ENCODE measurements around the gene SLC39A12. TPM values are rescaled to one million over a fixed set of nuclear protein-coding genes. Genes with fewer than 3 reads are reported as not detected.

Gene SLC39A12
- total RNA-seq, 1 donor: not detected

GRCh38 chr10:18073314-18073713, 121.6 kb downstream of the SLC39A12 start:
- no peak for TF ChIP-seq CTCF (IDR thresholded peaks at IDR 0.05; ENCODE audit: insufficient read depth, low read depth, low read length)
- no peak for DNase-seq (ENCODE audit: low read depth)
- H3K4me3 ChIP-seq (ENCODE audit: low read depth, low read length): no peak overlapping the region

GRCh38 chr10:18075881-18076280, 124.2 kb downstream of the SLC39A12 start:
- TF ChIP-seq CTCF (IDR thresholded peaks at IDR 0.05; ENCODE audit: insufficient read depth, low read depth, low read length): no peak
- DNase-seq (ENCODE audit: low read depth): no peak
- H3K4me3 ChIP-seq (ENCODE audit: low read depth, low read length): no peak overlapping the region

- no peak overlapping the region for H3K4me3 ChIP-seq (ENCODE audit: low read depth, low read length)
- TF ChIP-seq CTCF (IDR thresholded peaks at IDR 0.05; ENCODE audit: insufficient read depth, low read depth, low read length): no peak
- peak; percentile 13 for DNase-seq (ENCODE audit: low read depth)
Observed at GRCh38 chr10:18079665-18080295, 128.1 kb downstream of the SLC39A12 start.

- no peak overlapping the region for H3K4me3 ChIP-seq (ENCODE audit: low read depth, low read length)
- no peak for DNase-seq (ENCODE audit: low read depth)
- TF ChIP-seq CTCF (IDR thresholded peaks at IDR 0.05; ENCODE audit: insufficient read depth, low read depth, low read length): no peak
Observed at GRCh38 chr10:18082381-18082780, 130.7 kb downstream of the SLC39A12 start.

GRCh38 chr10:18085855-18086254, 134.1 kb downstream of the SLC39A12 start:
- no peak overlapping the region for H3K4me3 ChIP-seq (ENCODE audit: low read depth, low read length)
- TF ChIP-seq CTCF (IDR thresholded peaks at IDR 0.05; ENCODE audit: insufficient read depth, low read depth, low read length): no peak
- no peak for DNase-seq (ENCODE audit: low read depth)

- no peak for DNase-seq (ENCODE audit: low read depth)
- no peak for TF ChIP-seq CTCF (IDR thresholded peaks at IDR 0.05; ENCODE audit: insufficient read depth, low read depth, low read length)
- no peak overlapping the region for H3K4me3 ChIP-seq (ENCODE audit: low read depth, low read length)
Observed at GRCh38 chr10:18086746-18087145, 135.0 kb downstream of the SLC39A12 start.

GRCh38 chr10:18087355-18087754, 135.6 kb downstream of the SLC39A12 start:
- no peak for DNase-seq (ENCODE audit: low read depth)
- no peak for TF ChIP-seq CTCF (IDR thresholded peaks at IDR 0.05; ENCODE audit: insufficient read depth, low read depth, low read length)
- no peak overlapping the region for H3K4me3 ChIP-seq (ENCODE audit: low read depth, low read length)

Data from fibroblast of villous mesenchyme (primary cell).